ENCODE results near the gene TSKS.

TSKS gene

GRCh38 chr19:49781394-49781793 is 18.3 kb upstream of the TSKS start:
- no peak for TF ChIP-seq YY1 (IDR thresholded peaks at IDR 0.05; ENCODE audit: low read depth)
- TF ChIP-seq EGR1 (IDR thresholded peaks at IDR 0.05): no peak
- TF ChIP-seq CEBPB (IDR thresholded peaks at IDR 0.05): no peak
- no peak for TF ChIP-seq TAF1 (IDR thresholded peaks at IDR 0.05; ENCODE audit: low read depth)
- no peak for TF ChIP-seq TEAD4 (IDR thresholded peaks at IDR 0.05)
- TF ChIP-seq MAX (IDR thresholded peaks at IDR 0.05): no peak

- TF ChIP-seq TCF12 (IDR thresholded peaks at IDR 0.05; ENCODE audit: low read depth): no peak
- TF ChIP-seq USF1 (IDR thresholded peaks at IDR 0.05): no peak
- no peak for TF ChIP-seq NFIC (IDR thresholded peaks at IDR 0.05)
- TF ChIP-seq MAX (IDR thresholded peaks at IDR 0.05): no peak
- TF ChIP-seq CEBPB (IDR thresholded peaks at IDR 0.05): no peak
- no peak for TF ChIP-seq CREB1 (IDR thresholded peaks at IDR 0.05; ENCODE audit: low read depth)
- no peak for TF ChIP-seq EP300 (IDR thresholded peaks at IDR 0.05; ENCODE audit: borderline replicate concordance)
- TF ChIP-seq TAF1 (IDR thresholded peaks at IDR 0.05; ENCODE audit: low read depth): no peak
- no peak for TF ChIP-seq FOXM1 (IDR thresholded peaks at IDR 0.05; ENCODE audit: borderline replicate concordance, low read depth)
- no peak for TF ChIP-seq RAD21 (IDR thresholded peaks at IDR 0.05; ENCODE audit: low read depth)
- TF ChIP-seq TEAD4 (IDR thresholded peaks at IDR 0.05): no peak
- no peak for TF ChIP-seq REST (IDR thresholded peaks at IDR 0.05; ENCODE audit: low read depth)
- TF ChIP-seq EGR1 (IDR thresholded peaks at IDR 0.05): no peak
- no peak for TF ChIP-seq ZBTB7A (IDR thresholded peaks at IDR 0.05; ENCODE audit: low read depth)
- no peak for TF ChIP-seq YY1 (IDR thresholded peaks at IDR 0.05; ENCODE audit: low read depth)
These were observed 17.8 kb upstream of the TSKS start for GRCh38 chr19:49780861-49781260.

GRCh38 chr19:49779731-49780555 is 16.8 kb upstream of the TSKS start:
- TF ChIP-seq MAX (IDR thresholded peaks at IDR 0.05) (no peak), EGR1 (IDR thresholded peaks at IDR 0.05) (no peak), REST (IDR thresholded peaks at IDR 0.05; ENCODE audit: low read depth) (no peak), YY1 (IDR thresholded peaks at IDR 0.05; ENCODE audit: low read depth) (no peak), NFIC (IDR thresholded peaks at IDR 0.05) (no peak), TEAD4 (IDR thresholded peaks at IDR 0.05) (no peak), FOXM1 (IDR thresholded peaks at IDR 0.05; ENCODE audit: borderline replicate concordance, low read depth) (no peak), EP300 (IDR thresholded peaks at IDR 0.05; ENCODE audit: borderline replicate concordance) (no peak), CREB1 (IDR thresholded peaks at IDR 0.05; ENCODE audit: low read depth) (no peak), TAF1 (IDR thresholded peaks at IDR 0.05; ENCODE audit: low read depth) (no peak), TCF12 (IDR thresholded peaks at IDR 0.05; ENCODE audit: low read depth) (no peak), CEBPB (IDR thresholded peaks at IDR 0.05) (no peak), ZBTB7A (IDR thresholded peaks at IDR 0.05; ENCODE audit: low read depth) (no peak), RAD21 (IDR thresholded peaks at IDR 0.05; ENCODE audit: low read depth) (no peak), USF1 (IDR thresholded peaks at IDR 0.05) (no peak)

GRCh38 chr19:49776371-49776764 is 13.3 kb upstream of the TSKS start:
- TF ChIP-seq TEAD4 (IDR thresholded peaks at IDR 0.05) (no peak), TAF1 (IDR thresholded peaks at IDR 0.05; ENCODE audit: low read depth) (no peak), FOXM1 (IDR thresholded peaks at IDR 0.05; ENCODE audit: borderline replicate concordance, low read depth) (no peak), REST (IDR thresholded peaks at IDR 0.05; ENCODE audit: low read depth) (no peak), EGR1 (IDR thresholded peaks at IDR 0.05) (no peak)
